K562 (cell line): Measurements from ENCODE around the gene NR6A1. TPM values are rescaled to one million over a fixed set of nuclear protein-coding genes. Genes with fewer than 3 reads are reported as not detected.

Source experiments
- HDAC6 ChIP-seq: IDR thresholded peaks from 2 replicates; pipeline ENCODE4 v1.6.1; 2012; ENCODE audit warnings: low read depth, mild to moderate bottlenecking, control low read depth, inconsistent platforms, low read length, moderate library complexity
- ILK ChIP-seq: fragments of 450-650 bp; IDR thresholded peaks from 2 replicates; pipeline ENCODE4 v1.6.1; 2016; ENCODE audit warnings: missing genetic modification characterization, low read depth, mild to moderate bottlenecking, missing compliant biosample characterization, moderate library complexity, borderline replicate concordance
- KDM4B ChIP-seq, 2 experiments: fragments of 450-650 bp in 1 of 2; sonication (generic) in 1 of 2; IDR thresholded peaks; 2 replicates each; pipeline ENCODE4 v1.6.1; 2016 to 2017; ENCODE audit warnings: borderline replicate concordance in 2 of 2, antibody characterized with exemption in 1 of 2, low read depth in 1 of 2, mild to moderate bottlenecking in 1 of 2
- MXI1 ChIP-seq: IDR thresholded peaks from 2 replicates; pipeline ENCODE4 v1.6.1; 2011; ENCODE audit warnings: low read depth, mild to moderate bottlenecking, improper control_type of control experiment, low read length
- SMAD3 ChIP-seq: fragments of 450-650 bp; formaldehyde crosslinking; conservative IDR thresholded peaks from 2 replicates; pipeline ENCODE4 v1.4.0; 2020; ENCODE audit warnings: mild to moderate bottlenecking
- ZNF75A ChIP-seq: fragments of 450-650 bp; formaldehyde crosslinking; IDR thresholded peaks from 2 replicates; pipeline ENCODE4 v1.4.0; 2020; ENCODE audit warnings: mild to moderate bottlenecking
- polyA plus RNA-seq, 8 experiments: library from polyadenylated mRNA; depleted of rRNA in 4 of 8; stranded (reverse) in 5 of 8; unstranded in 3 of 8; fragments of >200 nt; fragmentation: Nextera tagmentation in 2 of 8; fragmentation: Illumina TruSeq in 1 of 8; extraction: Ambion mirVana in 2 of 8; extraction: Trizol in 1 of 8; gene quantifications; 2 replicates each; pipeline versions ENCODE4 v1.2.1 to v1.2.3, GENCODE V29; 2011 to 2014; ENCODE audit warnings: inconsistent platforms in 1 of 8, missing spikeins in 1 of 8
- total RNA-seq, 7 experiments: library from RNA; depleted of rRNA in 6 of 7; stranded (reverse); fragments of >200 nt in 6 of 7; fragmentation: Illumina TruSeq in 2 of 7; extraction: Trizol in 2 of 7; gene quantifications; 2 replicates each; pipeline versions ENCODE4 v1.2.1 to v1.2.3, GENCODE V29; 2011 to 2021; ENCODE audit warnings: low replicate concordance in 1 of 7
- TF ChIP-seq, protein P1 (sequence below), 3 experiments: fragments of 200-800 bp in 1 of 3; sonication (Bioruptor generic) in 1 of 3; sonication (generic) in 1 of 3; formaldehyde crosslinking in 1 of 3; IDR thresholded peaks; 2 replicates each; pipeline versions ENCODE4 v1.6.1 to v1.8.0; 2016 to 2022; ENCODE audit warnings: mild to moderate bottlenecking in 2 of 3, missing compliant biosample characterization in 2 of 3, missing genetic modification characterization in 2 of 3, missing genetic modification reagents in 1 of 3
- TF ChIP-seq, protein P2 (sequence below): sonication (generic); formaldehyde crosslinking; IDR thresholded peaks from 2 replicates; pipeline ENCODE4 v1.8.0; 2022; ENCODE audit warnings: missing genetic modification reagents, mild to moderate bottlenecking, moderate library complexity, borderline replicate concordance

The NR6A1 gene
- total and polyA plus RNA-seq, 9 of the 15 experiments (the other 6 are each of a cell fraction or from before 2014, with no cell fraction given): 9.7 to 55.4 (median 28.3) TPM

DNA sequence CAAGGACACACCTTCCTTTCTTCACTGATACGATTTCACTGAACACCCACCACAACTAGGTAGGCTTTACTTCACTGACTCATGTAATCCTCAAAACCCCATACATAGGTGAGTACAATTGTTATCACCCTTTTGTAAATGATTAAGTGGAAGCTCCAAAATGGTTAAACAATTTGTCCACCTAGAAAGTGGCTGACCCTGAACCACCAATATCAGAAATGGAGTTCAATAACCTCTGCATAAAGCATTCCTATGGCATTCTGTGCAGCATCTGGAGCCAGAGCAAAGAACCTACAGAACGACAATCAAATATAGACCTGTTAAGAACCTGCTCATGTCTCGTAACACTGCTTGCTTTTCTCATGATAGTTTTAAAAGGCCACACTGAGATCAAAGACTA lies 213.2 kb downstream of the NR6A1 start (continued):
- TF ChIP-seq, protein P1, sequence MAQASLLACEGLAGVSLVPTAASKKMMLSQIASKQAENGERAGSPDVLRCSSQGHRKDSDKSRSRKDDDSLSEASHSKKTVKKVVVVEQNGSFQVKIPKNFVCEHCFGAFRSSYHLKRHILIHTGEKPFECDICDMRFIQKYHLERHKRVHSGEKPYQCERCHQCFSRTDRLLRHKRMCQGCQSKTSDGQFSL (CRISPR knock-in tag; IDR thresholded peaks at IDR 0.05): no peak
- TF ChIP-seq, protein P1 (tag; IDR thresholded peaks at IDR 0.05): no peak
- TF ChIP-seq MXI1: no peak
- TF ChIP-seq, protein P2, sequence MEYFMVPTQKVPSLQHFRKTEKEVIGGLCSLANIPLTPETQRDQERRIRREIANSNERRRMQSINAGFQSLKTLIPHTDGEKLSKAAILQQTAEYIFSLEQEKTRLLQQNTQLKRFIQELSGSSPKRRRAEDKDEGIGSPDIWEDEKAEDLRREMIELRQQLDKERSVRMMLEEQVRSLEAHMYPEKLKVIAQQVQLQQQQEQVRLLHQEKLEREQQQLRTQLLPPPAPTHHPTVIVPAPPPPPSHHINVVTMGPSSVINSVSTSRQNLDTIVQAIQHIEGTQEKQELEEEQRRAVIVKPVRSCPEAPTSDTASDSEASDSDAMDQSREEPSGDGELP (CRISPR knock-in tag): no peak
- TF ChIP-seq HDAC6: no peak
- no peak for TF ChIP-seq SMAD3 (CRISPR knock-in tag)
- TF ChIP-seq KDM4B (IDR thresholded peaks at IDR 0.05; ENCODE audit: borderline replicate concordance in 2 of 2, low read depth in 1 of 2): no peak
- no peak for TF ChIP-seq ILK (tag)
- no peak for TF ChIP-seq ZNF75A (CRISPR knock-in tag)
